GM18498 (cell line): Measurements from ENCODE around the gene LGMN.
"Not testable (repeated sequence)": the region's sequence is repeated elsewhere in the genome, so short reads cannot be mapped to it uniquely, and the experiment has no call there.

Source experiments
- ATAC-seq: cut with Tn5 transposase; IDR thresholded peaks from one replicate; pipeline ENCODE4 v1.9.1; 2021; ENCODE audit warnings: mild to moderate bottlenecking, moderate library complexity; ENCODE audit not compliant: unreplicated experiment

Gene LGMN

DNA sequence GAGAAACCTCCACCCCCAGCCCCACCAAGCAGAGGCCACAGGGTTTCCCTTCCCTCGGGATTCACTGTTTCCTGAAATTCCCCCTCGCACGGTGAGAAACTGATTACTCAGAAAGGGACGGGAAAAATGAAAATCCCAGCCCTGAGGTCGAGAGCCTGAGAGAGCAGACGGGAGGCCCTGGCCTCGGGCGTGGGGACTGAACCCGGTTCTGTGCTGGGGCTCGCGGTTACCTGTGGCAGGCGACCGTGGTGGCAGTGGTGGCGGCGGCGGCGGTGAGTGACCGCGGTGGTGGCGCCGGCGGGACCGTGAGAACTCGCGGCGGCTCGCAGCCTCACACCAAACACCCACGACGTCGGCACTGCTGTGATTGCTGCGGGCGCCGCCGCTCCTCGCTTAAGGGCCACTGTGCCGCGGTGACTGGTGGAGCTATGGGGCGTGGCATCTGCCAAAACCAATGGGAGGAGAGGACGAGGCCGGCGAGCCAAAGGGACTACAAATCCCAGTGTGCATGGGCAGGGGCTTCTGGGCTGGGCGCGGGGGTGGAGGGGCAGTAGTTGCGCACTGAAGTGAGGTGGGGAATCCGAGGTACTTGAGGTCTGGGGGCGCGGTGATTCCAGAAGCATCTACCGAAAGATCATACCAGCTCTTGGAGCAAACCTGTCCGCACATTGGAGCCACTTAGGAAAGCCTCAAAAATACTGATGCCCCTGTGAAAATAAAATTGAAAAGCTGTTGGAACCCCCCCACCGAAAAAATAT lies at the start of gene LGMN:
TSS of gene LGMN (minus strand) at position 369 of the 758 bp plus-strand sequence. CDS start 15,841 bp downstream, outside the sequence.
- peak; percentile 74 for ATAC-seq

- ATAC-seq: no peak
These were observed 46.5 kb upstream of the LGMN start for GRCh38 chr14:92794961-92795360.

- peak; percentile 2 for ATAC-seq
These were observed 46.1 kb upstream of the LGMN start for GRCh38 chr14:92794547-92794941.

DNA sequence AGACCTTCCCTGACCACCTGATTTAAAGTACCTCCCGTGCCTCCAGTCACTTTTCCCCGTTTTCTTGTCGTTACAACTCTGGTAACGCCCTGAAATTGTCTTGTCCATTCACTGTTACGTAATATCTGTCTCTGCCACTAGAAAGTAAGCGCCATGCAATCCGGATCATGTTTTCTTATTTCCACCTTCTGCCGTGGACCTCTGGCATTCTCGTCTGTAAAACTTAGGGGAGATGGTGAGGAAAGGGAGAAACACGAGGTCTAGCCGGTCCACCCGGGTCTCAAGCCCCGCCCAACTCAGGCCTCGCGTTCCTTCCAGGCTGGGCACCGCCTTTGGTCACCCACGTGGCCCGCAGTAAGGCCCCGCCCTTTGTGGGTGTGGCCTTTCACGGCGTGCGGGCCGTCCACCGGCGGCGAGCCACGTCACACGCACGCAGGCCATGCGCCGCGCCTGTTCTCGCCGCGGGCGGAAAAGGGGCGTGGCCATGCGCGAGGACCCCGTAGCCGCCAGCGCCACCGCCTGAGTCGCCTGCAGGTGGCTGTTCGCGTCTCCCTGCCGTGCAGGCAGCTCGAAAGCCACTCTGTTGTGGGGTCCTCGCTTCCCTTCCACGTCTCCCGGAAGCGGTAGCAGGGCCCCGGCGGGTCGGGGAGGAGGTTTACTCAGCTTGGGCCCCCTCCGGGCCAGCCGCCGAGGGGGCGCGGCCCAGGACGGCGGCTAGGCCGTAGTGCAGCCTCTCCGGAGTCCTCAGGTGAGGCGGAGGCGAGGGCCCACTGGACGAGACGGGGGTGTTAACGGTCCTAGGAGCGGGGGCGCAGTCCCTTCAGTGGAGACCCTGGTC lies 45.5 kb upstream of the LGMN start, which contains the start of gene GOLGA5:
TSS of gene GOLGA5 (plus strand) at position 597 of the 838 bp plus-strand sequence. CDS start 3,133 bp downstream, outside the sequence.
- ATAC-seq: peak; percentile 97

- no peak for ATAC-seq
These were observed 44.5 kb upstream of the LGMN start for GRCh38 chr14:92792885-92793284.

- no peak for ATAC-seq
These were observed 41.1 kb upstream of the LGMN start for GRCh38 chr14:92789457-92790089.

DNA sequence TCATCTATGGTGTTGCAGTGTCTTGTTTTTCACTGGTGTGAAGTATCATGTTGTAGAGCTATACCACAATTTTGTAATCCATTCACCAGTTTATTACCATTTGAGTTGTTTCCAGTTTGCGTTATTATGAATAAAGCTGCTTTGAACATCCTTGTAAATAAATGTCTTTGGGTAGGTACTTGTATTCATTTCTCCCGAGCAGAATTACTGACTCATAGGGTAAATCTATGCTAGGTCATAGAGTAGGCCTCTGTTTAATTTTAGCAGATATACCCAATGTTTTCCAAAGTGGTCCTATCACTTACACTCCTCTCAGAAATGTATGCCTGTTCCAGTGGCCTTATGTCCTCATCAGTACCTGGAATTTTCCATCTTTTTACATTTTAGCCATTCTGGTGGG lies 39.1 kb upstream of the LGMN start:
- no peak for ATAC-seq

GRCh38 chr14:92786427-92786756 lies 38.0 kb upstream of the LGMN start:
- ATAC-seq: no peak

DNA sequence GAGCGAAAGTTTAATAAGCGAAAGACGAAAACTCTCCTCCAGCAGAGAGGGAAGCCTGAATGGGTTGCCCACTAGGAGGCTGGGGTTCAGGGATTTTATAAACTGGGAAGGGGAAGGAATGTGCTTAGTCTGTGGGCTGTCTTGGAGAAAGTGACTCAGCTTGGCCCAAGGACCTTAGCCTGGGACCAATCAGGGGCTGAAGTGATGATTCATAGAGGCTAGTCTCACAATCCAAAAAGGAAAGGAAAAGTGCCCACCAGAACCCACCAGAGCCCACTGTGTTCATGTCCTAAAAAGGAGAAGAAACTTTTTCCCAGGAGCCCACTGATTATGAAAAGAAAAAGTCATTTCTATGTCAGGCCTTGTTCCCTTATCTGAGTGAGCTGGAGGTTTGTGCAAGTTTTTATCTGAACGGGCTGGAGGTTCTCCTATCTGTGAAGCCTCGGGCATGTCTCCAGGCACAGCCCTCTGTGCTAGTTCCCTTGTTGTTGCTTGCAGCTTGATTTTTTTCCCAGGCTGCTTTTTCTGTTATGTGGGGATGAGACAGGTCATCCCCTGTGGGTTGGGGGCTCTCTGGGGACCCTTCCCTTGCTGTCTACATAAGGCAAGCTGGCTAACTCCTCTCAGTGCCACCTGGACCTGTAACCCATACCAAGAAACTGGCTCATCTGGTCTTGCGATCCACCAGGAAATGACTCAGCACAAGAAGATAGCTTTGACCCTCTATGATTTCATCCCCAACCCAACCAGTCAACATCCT lies 37.4 kb upstream of the LGMN start:
- ATAC-seq: no peak

- peak; percentile 43 for ATAC-seq
These were observed 35.5 kb upstream of the LGMN start for GRCh38 chr14:92783813-92784431.

DNA sequence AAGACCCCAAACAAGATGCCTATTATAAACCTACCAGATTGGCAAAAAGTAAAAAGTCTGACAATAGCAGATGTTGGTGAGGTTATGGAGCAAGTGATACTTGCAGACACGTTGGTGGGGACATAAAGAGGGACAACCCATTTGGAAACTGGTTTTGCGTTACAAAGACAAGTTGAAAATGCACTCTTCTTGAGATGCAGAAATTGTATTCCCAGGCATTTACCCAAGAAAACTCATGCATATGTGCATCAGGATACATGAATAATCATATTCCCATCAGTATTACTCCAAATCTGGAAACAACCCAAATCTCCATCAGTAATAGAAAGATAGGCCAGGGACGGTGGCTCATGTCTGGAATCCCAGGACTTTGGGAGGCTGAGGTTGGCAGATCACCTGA lies 32.9 kb upstream of the LGMN start:
- no peak for ATAC-seq

DNA sequence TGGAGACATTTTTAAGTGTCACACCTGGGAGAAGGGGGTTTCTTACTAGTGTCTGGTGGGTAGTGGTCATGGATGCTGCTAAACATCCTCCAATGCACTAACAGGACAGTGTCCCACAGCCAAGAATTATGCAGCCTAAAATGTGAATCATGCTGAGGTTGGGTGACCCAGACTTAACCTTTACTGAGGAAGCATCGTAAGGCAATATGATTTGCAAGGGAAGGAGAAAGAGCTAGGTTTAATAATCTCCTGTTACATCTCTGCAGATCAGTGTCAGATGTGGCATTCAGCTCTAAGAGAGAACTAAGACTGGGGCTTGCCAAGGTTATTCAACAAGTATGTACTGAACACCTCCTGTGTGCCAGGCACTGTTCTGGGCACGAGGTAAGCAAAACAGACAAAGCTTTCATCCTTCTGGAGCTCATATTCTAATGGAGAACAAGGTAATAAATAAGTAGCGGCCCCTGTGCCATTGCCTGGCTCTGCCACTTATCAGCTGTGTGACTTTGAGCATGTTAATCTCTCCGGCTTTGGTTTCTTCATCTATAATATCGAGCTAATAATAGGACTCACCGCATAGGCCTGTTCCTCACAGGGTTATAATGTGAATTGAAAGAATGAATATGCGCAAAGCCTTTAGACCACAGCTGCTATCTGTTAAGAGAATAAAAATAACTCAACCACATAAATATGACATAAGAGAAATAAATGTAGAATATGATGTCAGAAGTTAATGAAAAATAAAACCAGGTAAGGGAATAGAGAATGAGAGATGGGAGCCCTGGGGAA lies 32.2 kb upstream of the LGMN start:
- no peak for ATAC-seq

DNA sequence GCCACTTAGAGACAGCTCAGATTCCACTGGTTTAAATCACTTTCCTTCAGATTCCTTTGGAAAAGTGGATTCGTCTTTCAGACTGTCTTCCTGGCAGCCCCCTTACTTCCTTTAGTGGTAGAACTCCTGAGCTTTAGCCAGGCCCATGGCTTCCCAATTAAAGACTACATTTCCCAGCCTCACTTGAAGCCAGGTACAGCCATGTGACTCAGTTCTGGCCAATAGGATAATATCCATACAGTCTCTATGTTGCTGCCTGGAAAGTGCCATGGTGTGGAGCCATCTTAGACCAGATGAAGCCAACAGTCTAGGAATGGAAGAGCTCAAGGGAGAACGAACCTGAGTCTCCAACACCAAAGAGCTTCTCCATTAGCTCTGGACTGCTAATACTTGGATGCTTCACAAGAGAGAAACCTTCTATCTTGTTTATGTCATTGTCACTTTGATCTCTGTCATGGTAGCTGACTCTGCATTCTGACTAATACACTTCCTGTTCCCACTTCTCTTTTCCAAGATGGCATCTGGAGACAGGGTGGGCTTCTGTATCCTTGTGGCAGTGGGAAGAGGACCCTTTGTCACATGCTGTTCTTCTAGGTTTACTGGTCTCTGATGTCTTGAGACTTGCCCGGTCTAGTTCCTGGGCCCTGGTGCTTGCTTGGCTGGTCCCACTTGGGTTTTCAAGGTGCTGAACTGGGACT lies 30.6 kb upstream of the LGMN start:
- not testable (repeated sequence) for ATAC-seq

DNA sequence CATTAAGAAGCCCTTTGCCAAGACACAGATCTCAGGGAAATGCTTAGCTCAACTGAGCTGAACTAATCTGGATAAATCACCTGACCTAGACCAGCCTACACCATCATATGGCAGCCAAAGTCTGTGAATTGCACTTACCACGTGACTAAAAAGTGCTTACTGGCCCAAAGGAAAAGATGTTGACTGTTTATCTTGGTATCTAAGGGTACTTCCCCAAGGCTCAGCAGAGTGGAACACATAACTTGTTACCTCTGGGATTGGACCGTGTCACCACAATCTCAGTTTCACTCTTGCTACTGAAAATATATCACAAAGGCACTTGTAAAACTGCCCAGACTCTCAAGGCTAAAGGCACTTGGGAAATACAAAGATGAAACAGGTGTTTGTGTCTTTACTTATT lies 26.9 kb upstream of the LGMN start:
- peak; percentile 95 for ATAC-seq

DNA sequence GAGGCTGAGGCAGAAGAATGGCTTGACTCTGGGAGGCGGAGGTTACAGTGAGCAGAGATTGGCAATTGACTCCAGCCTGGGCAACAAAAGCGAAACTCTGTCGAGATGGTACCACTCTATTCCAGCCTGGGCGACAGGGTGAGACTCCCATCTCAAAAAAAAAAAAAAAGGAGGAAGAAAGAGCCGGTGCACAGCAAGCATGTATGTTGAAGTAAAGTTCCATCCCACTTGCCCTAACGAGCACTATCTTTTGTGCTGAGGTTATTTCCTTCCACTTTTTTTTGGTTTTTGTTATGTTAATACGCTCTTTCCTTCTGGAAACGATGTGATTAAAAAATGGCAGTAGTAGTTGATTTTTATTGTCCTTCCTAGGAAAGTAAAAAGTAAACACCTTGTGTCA lies 26.1 kb upstream of the LGMN start:
- ATAC-seq: no peak

DNA sequence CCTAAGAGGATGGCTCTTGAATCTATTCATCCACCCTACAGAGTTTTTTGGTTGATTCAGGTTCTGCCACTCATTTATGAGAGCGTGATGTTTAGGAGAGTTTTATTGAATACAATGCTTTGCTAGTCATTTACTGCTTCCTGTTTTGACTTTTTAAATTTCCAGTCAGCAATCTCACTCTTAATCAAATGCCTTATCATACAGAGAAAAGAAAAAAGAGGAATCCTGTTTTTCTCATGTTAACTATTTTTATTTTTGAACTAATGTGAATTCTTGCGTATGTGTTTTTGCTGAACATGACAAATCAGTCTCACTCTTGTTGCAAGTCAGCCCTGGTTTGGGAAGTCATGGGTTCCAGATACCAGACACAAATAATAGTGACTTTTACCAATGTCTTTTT lies 22.1 kb upstream of the LGMN start:
- ATAC-seq: no peak

DNA sequence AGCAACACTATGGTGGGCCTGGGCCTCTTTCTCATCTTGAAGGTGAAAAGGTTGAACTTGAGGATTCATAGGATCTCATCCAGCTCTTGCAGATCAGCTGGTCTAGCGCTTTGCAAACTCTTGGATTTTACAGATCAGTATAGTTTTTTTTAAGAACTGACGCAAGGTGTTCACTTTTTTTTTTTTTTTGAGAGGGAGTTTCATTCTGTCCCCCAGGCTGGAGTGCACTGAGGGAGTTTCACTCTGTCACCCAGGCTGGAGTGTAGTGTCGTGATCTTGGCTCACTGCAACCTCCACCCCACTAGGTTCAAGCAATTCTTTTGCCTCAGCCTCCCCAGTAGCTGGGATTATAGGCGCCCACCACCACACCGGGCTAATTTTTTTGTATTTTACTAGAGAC lies 20.4 kb upstream of the LGMN start:
- ATAC-seq: peak; percentile 11

GRCh38 chr14:92768236-92768635 lies 19.8 kb upstream of the LGMN start:
- ATAC-seq: peak; percentile 94
